H1 (cell line): ENCODE results near the gene C3orf22. TPM values are rescaled to one million over a fixed set of nuclear protein-coding genes. Genes with fewer than 3 reads are reported as not detected.

ENCODE experiments used
- CHD7 ChIP-seq: fragments of 300-600 bp; sonication (generic); IDR thresholded peaks from 2 replicates; pipeline ENCODE4 v1.7.1; 2012; ENCODE audit warnings: low read length, moderate library complexity, mild to moderate bottlenecking, inconsistent platforms; ENCODE audit not compliant: insufficient replicate concordance
- JUND ChIP-seq: IDR thresholded peaks from 2 replicates; pipeline ENCODE4 v1.6.1; 2011; ENCODE audit warnings: mild to moderate bottlenecking, improper control_type of control experiment, low read length
- NRF1 ChIP-seq: IDR thresholded peaks from 2 replicates; pipeline ENCODE4 v1.6.1; 2011; ENCODE audit warnings: mild to moderate bottlenecking, low read depth, low read length, improper control_type of control experiment
- polyA plus RNA-seq, 7 experiments: library from polyadenylated mRNA; depleted of rRNA in 3 of 7; stranded (reverse) in 5 of 7; unstranded in 2 of 7; fragments of >200 nt in 5 of 7; fragments of 200-250 nt in 2 of 7; gene quantifications; 1 replicate in 5 of 7; 2 replicates in 1 of 7; 4 replicates in 1 of 7; pipeline versions ENCODE4 v1.2.1 to v1.2.3, GENCODE V29; 2011 to 2013; ENCODE audit warnings: missing spikeins in 2 of 7, mixed read lengths in 2 of 7
- total RNA-seq: library from RNA; stranded (reverse); fragmentation: NEBNext Ultra II Directional; extraction: Animal tissue kit (Norgen Biotek cat#: 25700); gene quantifications from 2 replicates; pipeline ENCODE4 v1.2.1, GENCODE V29; 2021

The C3orf22 gene
- total and polyA plus RNA-seq, 2 of the 8 experiments (the other 6 are each of a cell fraction or from before 2014, with no cell fraction given), result not detected

GRCh38 chr3:126516152-126516935, 42.4 kb downstream of the C3orf22 start (continued):
- TF ChIP-seq CHD7, result no peak
- no peak for TF ChIP-seq JUND
- TF ChIP-seq NRF1, result no peak
- TF ChIP-seq, all 59 proteins: peak for 0
